Brain microvascular endothelial cell (primary cell): ENCODE measurements around the gene USP22.
"Not testable (repeated sequence)": the region's sequence is repeated elsewhere in the genome, so short reads cannot be mapped to it uniquely, and the experiment has no call there.

Experiments
- DNase-seq: peaks from one replicate; pipeline ENCODE4 v3.0.0-alpha.2; 2020
- H3K27ac ChIP-seq: fragments of 250-450 bp; sonication (Bioruptor Pico); 2 replicates; pipeline ENCODE4 v1.5.1; 2020; ENCODE audit warnings: mild to moderate bottlenecking, moderate library complexity
- H3K27me3 ChIP-seq: fragments of 250-450 bp; sonication (Bioruptor Pico); replicated peaks from 2 replicates; pipeline ENCODE4 v1.5.1; 2020; ENCODE audit warnings: mild to moderate bottlenecking
- H3K36me3 ChIP-seq: fragments of 250-450 bp; sonication (Bioruptor Pico); replicated peaks from 2 replicates; pipeline ENCODE4 v1.5.1; 2020; ENCODE audit warnings: mild to moderate bottlenecking
- H3K4me3 ChIP-seq: 2 replicates; pipeline ENCODE4 v1.5.1; 2011; ENCODE audit warnings: low read depth, mild to moderate bottlenecking, control low read depth, low read length, moderate library complexity
- CTCF ChIP-seq: IDR thresholded peaks from 2 replicates; pipeline ENCODE4 v1.5.1; 2011; ENCODE audit warnings: low read depth, mild to moderate bottlenecking, moderate library complexity, low read length, control low read depth, inconsistent platforms; ENCODE audit errors: missing control alignments
- in situ Hi-C: cut with HindIII; loops from 2 replicates; pipeline ENCODE4 v1.10.0; 2017; ENCODE audit warnings: low sequenced_read_pairs, low pct_ligation_motif_present

USP22 gene

GRCh38 chr17:21042458-21043295 is at the start of gene USP22:
USP22 (minus strand) TSS chr17:21043011; CDS start chr17:21042835, 176 bp downstream.
- Histone ChIP-seq H3K4me3 (peak within 1 kb of the TSS; percentile 84), H3K27me3 (no peaks in the 10 kb centered on the region), H3K27ac (peak within 1 kb of the TSS; percentile 98), H3K36me3 (peaks cover 5% of the 10 kb centered on the region)
- no peak for DNase-seq
- no peak for TF ChIP-seq CTCF
- in situ Hi-C loops = no loop called here

- Histone ChIP-seq H3K4me3 (no peak overlapping the region), H3K27ac (no peak overlapping the region), H3K36me3 (no peaks in the 10 kb centered on the region), H3K27me3 (no peaks in the 10 kb centered on the region)
- no peak for DNase-seq
- TF ChIP-seq CTCF = no peak
- in situ Hi-C loops = no loop called here
These were observed 48.2 kb upstream of the USP22 start for GRCh38 chr17:21090902-21091618.

GRCh38 chr17:21089933-21090901 is 47.4 kb upstream of the USP22 start:
- no peak overlapping the region for H3K27ac ChIP-seq
- H3K27me3 ChIP-seq = no peaks in the 10 kb centered on the region
- H3K36me3 ChIP-seq = no peaks in the 10 kb centered on the region
- no peak for DNase-seq
- no peak for TF ChIP-seq CTCF
- in situ Hi-C loops = no loop called here
- H3K4me3 ChIP-seq = no peak overlapping the region

GRCh38 chr17:21089145-21089544 is 46.3 kb upstream of the USP22 start:
- in situ Hi-C loops = no loop called here
- Histone ChIP-seq H3K27me3 (no peaks in the 10 kb centered on the region), H3K27ac (no peak overlapping the region), H3K36me3 (no peaks in the 10 kb centered on the region), H3K4me3 (no peak overlapping the region)
- no peak for DNase-seq
- TF ChIP-seq CTCF = no peak

GRCh38 chr17:21085707-21086106 is 42.9 kb upstream of the USP22 start:
- in situ Hi-C loops = no loop called here
- no peak for TF ChIP-seq CTCF
- no peak for DNase-seq
- H3K4me3 ChIP-seq = no peak overlapping the region
- no peak overlapping the region for H3K27ac ChIP-seq
- H3K27me3 ChIP-seq = no peaks in the 10 kb centered on the region
- no peaks in the 10 kb centered on the region for H3K36me3 ChIP-seq

- H3K27me3 ChIP-seq, H3K27ac ChIP-seq, DNase-seq, in situ Hi-C loops, H3K4me3 ChIP-seq, H3K36me3 ChIP-seq: not testable (repeated sequence)
These were observed 42.5 kb upstream of the USP22 start for GRCh38 chr17:21085280-21085679.
